ENCODE results near the gene ASMTL.
"Not testable (repeated sequence)": the region's sequence is repeated elsewhere in the genome, so short reads cannot be mapped to it uniquely, and the experiment has no call there.

ASMTL gene

DNA sequence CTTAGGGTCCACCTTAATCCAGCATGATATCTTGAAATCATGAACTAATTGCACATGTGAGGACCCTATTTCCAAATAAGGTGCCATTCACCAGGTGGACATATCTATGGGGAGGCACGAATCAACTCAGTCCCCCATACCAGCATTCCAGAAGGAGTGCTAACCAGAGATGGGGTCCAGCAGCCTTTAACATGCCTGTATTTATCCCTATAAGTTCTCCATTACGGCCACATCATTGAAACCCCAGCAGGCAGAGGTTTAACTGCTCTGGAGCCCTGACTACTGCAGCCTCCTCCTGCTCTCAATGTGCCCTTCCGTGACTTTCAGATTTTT, 3.2 kb upstream of the ASMTL start:
- no peak for DNase-seq (ENCODE audit: low read depth in 2 of 2)

DNA sequence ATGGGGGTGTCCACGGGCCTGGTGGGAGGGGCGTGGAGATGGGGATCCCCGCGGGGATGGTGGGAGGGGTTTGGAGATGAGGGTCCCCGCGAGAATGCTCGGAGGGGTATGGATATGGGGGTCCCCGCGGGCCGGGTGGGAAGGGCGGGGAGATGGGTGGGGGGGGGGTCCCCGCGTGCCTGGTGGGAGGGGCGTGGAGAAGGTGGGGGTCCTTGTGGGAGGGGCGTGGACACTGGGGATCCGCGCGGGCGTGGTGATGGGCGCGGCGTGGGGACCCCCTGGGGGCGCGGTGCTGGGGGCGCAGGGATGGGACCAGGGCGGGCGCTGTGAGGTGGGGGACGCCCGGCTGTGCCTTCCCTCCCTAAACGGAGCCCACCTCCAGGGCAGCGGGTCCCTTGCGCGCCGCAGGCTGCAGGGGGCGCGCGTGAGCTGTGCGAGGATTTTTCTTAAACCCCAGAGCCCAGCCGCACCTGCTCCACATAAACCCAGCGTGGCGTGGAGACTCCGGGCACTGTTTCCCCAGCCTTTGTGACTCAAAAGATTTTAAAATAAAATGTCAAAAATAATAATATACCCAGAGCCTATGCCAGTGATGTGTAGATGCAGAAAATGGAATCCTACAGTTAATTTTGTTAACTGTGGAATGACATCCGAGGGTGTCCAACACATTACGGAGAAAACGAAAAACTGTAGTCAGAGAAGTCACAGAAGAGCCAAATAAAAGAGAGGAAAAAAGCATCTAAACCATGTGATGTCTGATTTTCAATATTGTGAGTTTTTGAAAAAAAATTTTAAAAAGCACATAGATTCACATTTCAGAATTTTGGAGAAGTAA, 1.5 kb upstream of the ASMTL start:
- peak; percentile 82 to 92 for DNase-seq (ENCODE audit: low read depth in 2 of 2)

DNA sequence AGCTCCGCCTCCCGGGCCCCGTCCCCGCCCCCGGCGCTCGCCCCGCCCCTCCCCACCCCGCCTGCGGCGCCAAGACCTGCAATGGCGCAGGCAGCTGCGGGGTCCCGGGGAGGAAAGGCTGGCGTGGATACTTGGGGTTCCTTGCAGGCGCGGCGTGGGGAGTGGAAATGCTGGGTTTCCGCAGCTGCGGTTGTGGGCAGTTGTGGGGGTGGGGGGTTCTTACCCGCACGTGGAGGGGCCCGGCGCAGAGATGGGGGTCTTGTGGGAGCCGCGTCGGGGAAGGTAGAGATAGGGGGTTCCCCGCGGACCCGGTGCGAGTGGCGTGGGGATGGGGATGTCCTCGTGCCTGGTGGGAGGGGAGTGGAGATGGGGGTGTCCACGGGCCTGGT, 680 bp upstream of the ASMTL start:
- DNase-seq (ENCODE audit: low read depth in 2 of 2) = no peak

DNA sequence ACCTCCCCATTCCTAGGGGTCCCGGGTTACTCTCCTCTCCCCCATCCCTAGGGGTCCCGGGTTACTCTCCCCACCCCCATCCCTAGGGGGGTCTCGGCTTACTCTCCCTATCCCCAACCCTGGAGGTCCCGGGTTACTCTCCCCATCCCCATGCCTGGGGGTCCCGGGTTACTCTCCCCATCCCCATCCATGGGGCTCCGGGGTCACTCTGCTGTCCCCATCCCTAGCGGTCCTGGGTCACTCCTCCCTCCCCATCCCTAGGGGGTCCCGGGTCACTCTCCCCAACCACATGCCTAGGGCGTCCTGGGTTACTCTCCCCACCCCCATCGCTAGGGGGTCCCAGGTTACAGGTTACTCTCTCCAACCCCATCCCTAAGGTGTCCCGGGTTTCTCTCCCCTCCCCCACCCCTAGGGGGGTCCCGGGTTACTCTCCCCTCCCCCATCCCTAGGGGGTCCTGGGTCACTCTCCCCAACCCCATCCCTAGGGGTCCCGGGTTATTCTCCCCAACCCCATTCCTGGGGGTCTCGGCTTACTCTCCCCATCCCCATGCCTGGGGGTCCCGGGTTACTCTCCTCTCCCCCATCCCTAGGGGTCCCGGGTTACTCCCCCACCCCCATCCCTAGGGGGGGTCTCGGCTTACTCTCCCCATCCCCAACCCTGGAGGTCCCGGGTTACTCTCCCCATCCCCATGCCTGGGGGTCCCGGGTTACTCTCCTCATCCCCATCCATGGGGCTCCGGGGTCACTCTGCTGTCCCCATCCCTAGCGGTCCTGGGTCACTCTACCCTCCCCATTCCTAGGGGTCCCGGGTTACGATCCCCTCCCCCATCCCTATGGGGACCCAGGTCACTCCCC, 821 bp downstream of the ASMTL start:
- DNase-seq (ENCODE audit: low read depth in 2 of 2) = no peak

DNA sequence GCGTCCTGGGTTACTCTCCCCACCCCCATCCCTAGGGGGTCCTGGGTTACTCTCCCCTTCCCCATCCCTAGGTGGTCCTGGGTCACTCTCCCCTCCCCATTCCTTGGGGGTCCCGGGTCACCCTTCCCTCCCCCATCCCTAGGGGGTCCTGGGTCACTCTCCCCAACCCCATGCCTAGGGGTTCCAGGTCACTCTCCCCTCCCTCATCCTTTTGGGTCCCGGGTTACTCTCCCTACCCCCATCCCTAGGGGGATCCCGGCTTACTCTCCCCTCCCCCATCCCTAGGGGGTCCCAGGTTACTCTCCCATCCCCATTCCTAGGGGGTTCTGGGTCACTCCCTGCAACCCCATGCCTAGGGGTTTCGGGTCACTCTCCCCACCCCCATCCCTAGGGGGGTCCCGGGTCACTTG, 1.5 kb downstream of the ASMTL start:
- DNase-seq (ENCODE audit: low read depth in 2 of 2) = no peak

DNA sequence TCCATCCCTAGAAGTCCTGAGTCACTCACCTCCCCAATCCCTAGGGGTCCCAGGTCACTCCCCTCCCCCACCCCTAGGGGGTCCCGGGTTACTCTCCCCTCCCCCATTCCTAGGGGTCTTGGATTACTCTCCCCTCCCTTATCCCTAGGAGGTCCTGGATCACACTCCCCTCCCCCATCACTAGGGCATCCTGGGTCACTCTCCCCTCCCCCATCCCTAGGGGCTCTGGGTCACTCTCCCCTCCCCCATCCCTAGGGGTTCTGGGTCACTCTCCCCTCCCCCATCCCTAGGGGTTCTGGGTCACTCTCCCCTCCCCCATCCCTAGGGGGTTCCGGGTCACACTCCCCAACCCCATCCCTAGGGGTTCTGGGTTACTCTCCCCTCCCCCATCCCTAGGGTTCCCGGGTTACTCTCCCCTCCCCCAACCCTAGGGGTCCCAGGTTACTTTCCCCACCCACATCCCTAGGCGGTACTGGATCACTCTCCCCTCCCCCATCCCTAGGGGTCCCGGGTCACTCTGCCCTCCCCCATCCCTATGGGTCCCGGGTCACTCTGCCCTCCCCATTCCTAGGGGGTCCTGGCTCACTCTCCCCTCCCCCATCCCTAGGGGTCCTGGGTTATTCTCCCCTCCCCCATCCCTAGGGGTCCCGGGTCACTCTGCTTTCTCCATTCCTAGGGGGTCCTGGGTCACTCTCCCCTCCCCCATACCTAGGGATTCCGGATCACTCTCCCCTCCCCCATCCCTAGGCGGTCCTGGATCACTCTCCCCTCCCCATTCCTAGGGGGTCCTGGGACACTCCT, 2.1 kb downstream of the ASMTL start:
- DNase-seq (ENCODE audit: low read depth in 2 of 2) = no peak

DNA sequence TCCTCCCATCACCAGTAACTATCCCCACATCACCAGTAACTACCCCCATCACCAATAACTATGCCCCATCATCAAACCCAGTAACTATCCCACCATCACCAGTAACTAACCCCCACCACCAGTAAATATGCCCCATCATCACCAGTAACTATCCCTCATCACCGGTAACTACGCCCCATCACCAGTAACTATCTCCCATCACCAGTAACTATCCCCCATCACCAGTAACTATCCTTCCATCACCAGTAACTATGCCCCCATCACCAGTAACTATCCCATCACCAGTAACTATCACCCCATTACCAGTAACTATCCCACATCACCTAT, 2.9 kb downstream of the ASMTL start:
- DNase-seq (ENCODE audit: low read depth in 2 of 2) = no peak

DNA sequence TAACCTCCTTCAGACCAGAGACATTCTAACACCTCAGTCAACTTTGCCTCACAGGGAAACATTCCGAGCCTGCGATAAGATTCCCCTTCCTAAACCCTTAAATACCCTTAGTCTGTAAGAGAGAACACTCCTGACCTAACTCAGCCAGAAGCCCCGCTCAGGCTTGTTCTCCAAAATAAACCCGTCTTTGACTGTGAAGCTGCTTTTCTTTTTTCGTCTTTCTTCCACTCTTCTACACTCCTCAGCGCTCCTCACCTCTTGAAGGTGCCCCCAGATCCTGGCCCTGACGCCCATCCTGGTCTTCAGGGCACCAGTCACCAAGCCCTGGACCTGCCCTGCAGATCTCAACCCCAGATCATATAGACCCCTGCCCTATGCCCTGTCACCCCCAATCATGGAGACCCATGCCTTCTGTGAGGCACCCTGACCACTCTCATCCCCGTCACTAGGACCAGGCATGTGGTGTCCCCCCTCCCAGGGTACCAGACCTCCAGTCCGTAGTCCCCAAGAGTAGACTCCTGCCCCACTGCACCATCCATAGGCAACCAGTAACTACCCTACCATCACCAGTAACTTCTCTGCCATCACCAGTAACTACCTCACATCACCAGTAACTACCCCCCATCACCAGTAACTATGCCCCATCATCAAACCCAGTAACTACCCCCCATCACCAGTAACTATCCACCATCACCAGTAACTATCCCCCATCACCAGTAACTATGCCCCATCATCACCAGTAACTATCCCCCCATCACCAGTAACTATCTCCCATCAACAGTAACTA, 3.5 kb downstream of the ASMTL start:
- no peak for DNase-seq (ENCODE audit: low read depth in 2 of 2)

DNA sequence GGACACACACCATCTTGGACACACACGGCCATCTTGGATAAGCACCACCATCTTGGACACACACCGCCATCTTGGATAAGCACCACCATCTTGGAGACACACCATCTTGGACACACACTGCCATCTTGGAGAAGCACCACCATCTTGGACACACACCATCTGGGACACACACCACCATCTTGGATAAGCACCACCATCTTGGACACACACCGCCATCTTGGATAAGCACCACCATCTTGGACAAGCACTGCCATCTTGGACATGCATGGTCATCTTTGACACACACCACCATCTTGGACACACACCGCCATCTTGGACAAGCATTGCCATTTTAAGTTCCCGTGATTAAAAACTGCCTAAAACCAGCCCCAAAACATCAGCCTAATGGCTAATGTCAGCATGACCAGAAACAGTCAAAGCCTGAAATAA, 4.1 kb downstream of the ASMTL start:
- not testable (repeated sequence) for DNase-seq (ENCODE audit: low read depth in 2 of 2)

DNA sequence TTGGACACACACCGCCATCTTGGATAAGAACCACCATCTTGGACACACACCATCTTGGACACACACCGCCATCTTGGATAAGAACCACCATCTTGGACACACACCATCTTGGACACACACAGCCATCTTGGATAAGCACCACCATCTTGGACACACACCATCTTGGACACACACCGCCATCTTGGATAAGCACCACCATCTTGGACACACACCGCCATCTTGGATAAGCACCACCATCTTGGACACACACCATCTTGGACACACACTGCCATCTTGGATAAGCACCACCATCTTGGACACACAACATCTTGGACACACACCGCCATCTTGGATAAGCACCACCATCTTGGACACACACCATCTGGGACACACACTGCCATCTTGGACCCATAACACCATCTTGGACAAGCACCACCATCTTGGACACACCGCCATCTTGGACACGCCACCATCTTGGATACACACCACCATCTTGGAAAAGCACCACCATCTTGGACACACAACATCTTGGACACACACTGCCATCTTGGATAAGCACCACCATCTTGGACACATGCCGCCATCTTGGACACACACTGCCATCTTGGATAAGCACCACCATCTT, 4.6 kb downstream of the ASMTL start:
- DNase-seq (ENCODE audit: low read depth in 2 of 2) = not testable (repeated sequence)

DNA sequence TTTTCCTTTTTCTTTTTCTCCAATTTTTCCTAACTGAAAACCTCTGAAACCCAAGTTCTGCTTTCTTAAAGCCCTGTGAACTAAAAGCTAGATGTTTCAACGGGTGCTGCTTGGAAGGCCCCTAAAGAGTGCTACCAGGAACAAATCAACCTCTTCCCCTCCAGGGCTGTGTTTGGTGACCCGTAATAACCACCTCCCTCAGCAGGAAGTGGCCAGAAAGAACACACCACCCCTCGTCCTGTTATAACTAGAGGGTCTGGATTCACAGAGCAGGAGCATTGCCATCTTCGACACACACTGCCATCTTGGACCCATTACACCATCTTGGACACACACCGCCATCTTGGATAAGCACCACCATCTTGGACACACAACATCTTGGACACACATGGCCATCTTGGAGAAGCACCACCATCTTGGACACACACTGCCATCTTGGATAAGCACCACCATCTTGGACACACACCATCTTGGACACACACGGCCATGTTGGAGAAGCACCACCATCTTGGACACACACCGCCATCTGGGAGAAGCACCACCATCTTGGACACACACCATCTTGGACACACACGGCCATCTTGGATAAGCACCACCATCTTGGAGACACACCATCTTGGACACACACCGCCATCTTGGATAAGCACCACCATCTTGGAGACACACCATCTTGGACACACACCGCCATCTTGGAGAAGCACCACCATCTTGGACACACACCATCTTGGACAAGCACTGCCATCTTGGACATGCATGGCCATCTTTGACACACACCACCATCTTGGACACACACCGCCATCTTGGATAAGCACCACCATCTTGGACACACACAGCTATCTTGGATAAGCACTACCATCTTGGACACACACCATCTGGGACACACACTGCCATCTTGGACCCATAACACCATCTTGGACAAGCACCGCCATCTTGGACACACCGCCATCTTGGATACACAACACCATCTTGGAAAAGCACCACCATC, 5.4 kb downstream of the ASMTL start:
- DNase-seq (ENCODE audit: low read depth in 2 of 2) = not testable (repeated sequence)

DNA sequence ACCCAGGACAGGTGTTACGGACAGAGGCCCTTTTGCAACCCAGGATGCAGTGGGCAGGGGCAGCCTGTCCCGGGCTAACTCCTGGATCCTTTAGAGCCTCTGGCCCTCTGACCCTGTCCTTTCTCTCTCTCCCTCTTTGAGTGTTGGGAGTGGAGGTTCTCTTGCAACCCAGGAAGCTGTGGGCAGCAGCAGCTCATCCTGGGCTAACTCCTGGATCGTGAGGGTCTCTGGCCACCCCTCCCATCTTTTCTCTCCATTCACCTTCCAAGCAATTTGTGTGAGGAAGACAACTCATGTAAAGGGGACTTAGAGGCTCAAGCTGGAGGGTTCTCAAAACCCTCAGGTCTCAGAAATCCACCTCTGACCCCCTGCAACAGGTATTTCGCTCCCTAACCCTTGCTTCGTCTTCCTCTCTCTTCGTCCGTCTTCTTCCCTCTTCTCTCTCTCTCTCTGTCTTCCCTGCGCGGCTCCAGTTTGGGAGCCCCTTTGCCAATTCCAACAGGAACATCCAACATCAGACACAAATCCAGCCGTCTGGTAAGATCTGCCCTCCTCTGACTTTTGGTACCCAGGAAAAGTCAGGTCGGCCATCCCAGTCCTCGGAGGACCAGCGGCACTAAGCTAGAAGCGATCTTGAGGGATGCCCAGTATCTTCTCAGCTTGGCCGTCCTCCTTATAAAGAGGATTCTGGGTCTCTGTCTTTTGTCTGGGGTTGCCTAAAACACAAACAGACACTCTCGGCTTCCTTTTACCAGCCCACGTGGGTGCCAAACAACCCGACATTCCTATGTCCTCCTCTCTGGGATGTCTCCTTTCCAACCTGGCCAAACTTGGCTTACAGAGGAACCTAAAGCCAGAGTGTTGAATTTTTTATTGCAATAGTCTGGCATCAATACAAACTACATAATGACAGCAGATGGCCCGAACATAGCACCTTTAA, 7.9 kb downstream of the ASMTL start:
- DNase-seq (ENCODE audit: low read depth in 2 of 2) = no peak

DNA sequence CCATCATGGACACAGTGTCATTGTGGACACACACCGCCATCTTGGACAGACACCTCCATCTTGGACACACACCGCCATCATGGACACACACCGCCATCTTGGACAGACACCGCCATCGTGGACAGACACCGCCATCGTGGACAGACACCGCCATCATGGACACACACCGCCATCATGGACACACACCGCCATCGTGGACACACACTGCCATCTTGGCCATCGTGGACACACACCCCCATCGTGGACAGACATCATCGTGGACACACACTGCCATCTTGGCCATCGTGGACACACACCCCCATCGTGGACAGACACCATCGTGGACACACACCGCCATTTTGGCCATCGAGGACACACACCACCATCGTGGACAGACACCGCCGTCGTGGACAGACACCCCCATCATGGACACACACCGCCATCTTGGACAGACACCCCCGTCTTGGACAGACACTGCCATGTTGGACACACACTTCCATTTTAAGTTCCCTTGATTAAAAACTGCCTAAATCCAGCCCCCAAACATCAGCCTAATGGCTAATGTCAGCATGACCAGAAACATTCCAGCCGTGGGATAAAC, 9.1 kb downstream of the ASMTL start:
- no peak for DNase-seq (ENCODE audit: low read depth in 2 of 2)

DNA sequence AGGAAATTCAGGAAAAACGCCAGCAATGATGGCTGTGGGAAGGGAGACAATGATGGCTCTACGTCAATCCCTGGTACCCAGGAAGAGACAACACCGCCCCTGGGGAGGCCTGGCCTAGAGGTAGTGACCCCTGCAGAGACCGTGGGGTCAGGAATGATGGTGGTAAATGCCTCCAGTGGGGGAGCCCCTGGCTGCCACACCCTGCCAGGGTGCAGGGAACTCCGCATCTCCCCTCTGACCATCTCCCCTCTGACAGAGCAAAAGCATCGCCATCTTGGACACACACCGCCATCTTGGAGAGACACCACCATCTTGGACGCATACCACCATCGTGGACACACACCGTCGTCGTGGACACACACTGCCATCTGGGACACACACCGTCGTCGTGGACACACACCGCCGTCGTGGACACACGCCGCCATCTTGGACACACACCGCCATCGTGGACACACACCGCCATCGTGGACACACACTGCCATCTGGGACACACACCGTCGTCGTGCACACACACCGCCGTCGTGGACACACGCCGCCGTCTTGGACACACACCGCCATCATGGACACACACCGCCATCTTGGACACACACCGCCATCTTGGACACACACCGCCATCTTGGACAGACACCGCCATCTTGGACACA, 9.9 kb downstream of the ASMTL start:
- DNase-seq (ENCODE audit: low read depth in 2 of 2) = no peak

DNA sequence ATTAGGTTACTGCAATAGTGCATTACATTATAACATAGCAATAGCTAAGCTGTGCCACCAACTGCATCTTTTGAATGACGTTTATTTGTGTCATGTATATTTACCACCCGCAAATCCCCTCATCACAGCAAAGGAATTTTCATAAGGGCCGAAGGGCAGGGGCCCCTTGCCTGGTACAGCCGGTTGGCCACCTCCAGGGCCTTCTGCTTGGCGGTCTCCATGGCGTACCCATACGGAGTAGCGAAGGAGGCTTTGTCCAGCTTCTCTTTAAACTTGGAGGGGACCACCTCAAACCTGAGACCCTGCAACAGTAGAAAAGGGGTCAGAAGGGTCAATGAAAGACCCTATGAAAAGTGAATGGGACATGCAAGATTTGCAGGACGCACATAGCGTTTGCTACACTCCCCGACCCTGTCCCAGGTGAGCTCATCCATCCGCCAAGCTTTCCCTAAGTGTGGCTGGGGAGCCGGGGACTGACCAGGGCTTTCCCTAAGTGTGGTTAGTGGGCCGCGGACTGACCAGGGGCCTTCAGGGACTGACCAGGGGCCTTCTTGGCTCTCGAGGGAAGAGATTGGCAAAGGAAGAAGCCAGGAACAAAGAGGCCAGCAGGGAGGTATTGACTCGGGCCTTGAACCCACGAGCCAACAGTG, 10.6 kb downstream of the ASMTL start:
- no peak for DNase-seq (ENCODE audit: low read depth in 2 of 2)

DNA sequence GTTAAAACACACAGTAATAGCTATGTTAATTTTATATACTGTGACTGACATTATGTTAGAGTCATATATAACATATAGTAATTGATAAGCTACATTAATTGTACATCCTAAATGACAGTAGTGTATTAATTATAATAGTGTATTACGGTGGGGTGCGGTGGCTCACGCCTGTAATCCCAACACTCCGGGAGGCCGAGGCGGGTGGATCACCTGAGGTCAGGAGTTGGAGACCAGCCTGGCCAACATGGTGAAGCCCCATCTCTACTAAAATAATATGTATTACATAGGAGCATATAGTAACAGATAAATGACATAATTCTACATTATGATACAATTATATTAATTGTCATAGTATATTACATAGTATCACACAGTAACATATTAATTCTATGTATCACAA, 12.2 kb downstream of the ASMTL start:
- DNase-seq (ENCODE audit: low read depth in 2 of 2) = no peak

DNA sequence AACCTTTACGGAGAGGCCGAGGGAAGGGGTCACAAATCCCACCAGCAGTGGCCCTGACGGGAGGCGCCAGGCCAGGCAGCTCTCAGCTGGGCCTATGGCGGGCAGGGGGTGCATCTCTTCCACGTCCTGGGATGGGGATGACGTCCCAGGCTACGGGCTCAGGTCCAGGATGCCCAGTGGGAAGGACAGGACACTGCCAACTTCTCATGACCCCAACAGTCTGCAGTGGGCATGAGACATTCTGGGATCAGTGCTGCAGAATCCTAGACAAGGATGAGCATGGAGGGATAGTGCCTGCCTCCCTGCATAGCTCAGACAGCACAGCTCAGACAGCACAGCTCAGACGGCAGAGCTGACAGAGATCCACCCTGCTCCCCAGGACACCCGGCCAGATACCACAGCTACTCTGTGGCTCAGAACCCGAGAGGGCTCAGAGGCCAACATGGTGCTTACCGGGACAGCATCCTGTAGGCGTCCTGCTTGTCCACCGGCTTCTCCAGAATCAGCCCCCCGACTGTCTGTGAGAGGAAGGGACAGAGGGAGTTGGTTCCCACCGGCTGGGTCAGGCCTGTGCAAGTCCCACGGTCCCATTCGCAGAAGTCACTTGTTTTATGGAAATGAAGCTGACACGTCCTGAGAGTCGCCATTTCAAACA, 17.3 kb downstream of the ASMTL start:
- DNase-seq (ENCODE audit: low read depth in 2 of 2) = no peak
